ENCODE measurements around the gene S1PR5.

The S1PR5 gene

GRCh38 chr19:10560154-10560553, 42.9 kb upstream of the S1PR5 start:
- no peaks in the 10 kb centered on the region for H3K36me3 ChIP-seq (ENCODE audit: low read length)
- no peak overlapping the region for H3K4me3 ChIP-seq (ENCODE audit: insufficient read depth, low read length, poor library complexity, severe bottlenecking)

GRCh38 chr19:10557603-10558197, 40.5 kb upstream of the S1PR5 start:
- TF ChIP-seq EZH2phosphoT487 (conservative IDR thresholded peaks at IDR 0.05; ENCODE audit: low read length) (no peak), CTCF (IDR thresholded peaks at IDR 0.05; ENCODE audit: insufficient read depth, low read length, poor library complexity, severe bottlenecking) (no peak)
- Histone ChIP-seq H3K4me2 (ENCODE audit: low read depth, low read length, poor library complexity, severe bottlenecking) (no peak overlapping the region), H3K27me3 (ENCODE audit: low read length) (no peaks in the 10 kb centered on the region), H3K27ac (ENCODE audit: low read depth, low read length) (no peak overlapping the region), H3F3A (ENCODE audit: insufficient read depth) (peaks cover 33% of the 10 kb centered on the region), H3K79me2 (ENCODE audit: insufficient read depth, low read length) (no peaks in the 10 kb centered on the region), H3K36me3 (ENCODE audit: low read length) (peaks cover 2% of the 10 kb centered on the region; the same call in 1 of the 2 replicates), H3K4me3 (ENCODE audit: insufficient read depth, low read length, poor library complexity, severe bottlenecking) (no peak overlapping the region), H4K20me1 (ENCODE audit: low read depth, low read length) (no peaks in the 10 kb centered on the region; the same call in 1 of the 2 replicates), H2AFZ (ENCODE audit: low read depth, low read length, severe bottlenecking) (no peak overlapping the region), H3K9me3 (ENCODE audit: insufficient read depth, low read length) (no peaks in the 10 kb centered on the region), H3K9me2 (replicated peaks; ENCODE audit: insufficient read depth, low read length) (no peaks in the 10 kb centered on the region), H3K9ac (ENCODE audit: low read length) (no peak overlapping the region)

More at GRCh38 chr19:10560154-10560553, 42.9 kb upstream of the S1PR5 start:
- Histone ChIP-seq H3K9me2 (replicated peaks; ENCODE audit: insufficient read depth, low read length) (no peaks in the 10 kb centered on the region), H3K27me3 (ENCODE audit: low read length) (no peaks in the 10 kb centered on the region), H3K9ac (ENCODE audit: low read length) (no peak overlapping the region), H4K20me1 (ENCODE audit: low read depth, low read length) (no peaks in the 10 kb centered on the region), H3K4me2 (ENCODE audit: low read depth, low read length, poor library complexity, severe bottlenecking) (no peak overlapping the region), H3K9me3 (ENCODE audit: insufficient read depth, low read length) (no peaks in the 10 kb centered on the region), H2AFZ (ENCODE audit: low read depth, low read length, severe bottlenecking) (no peak overlapping the region), H3K79me2 (ENCODE audit: insufficient read depth, low read length) (peaks cover 10% of the 10 kb centered on the region), H3K27ac (ENCODE audit: low read depth, low read length) (no peak overlapping the region), H3F3A (ENCODE audit: insufficient read depth) (peaks cover 9% of the 10 kb centered on the region; the same call in 1 of the 2 replicates)
- TF ChIP-seq EZH2phosphoT487 (conservative IDR thresholded peaks at IDR 0.05; ENCODE audit: low read length) (no peak), CTCF (IDR thresholded peaks at IDR 0.05; ENCODE audit: insufficient read depth, low read length, poor library complexity, severe bottlenecking) (no peak)

- Histone ChIP-seq H3K9ac (ENCODE audit: low read length) (no peak overlapping the region), H3F3A (ENCODE audit: insufficient read depth) (peaks cover 36% of the 10 kb centered on the region), H3K27me3 (ENCODE audit: low read length) (no peaks in the 10 kb centered on the region), H3K4me3 (ENCODE audit: insufficient read depth, low read length, poor library complexity, severe bottlenecking) (no peak overlapping the region), H3K27ac (ENCODE audit: low read depth, low read length) (no peak overlapping the region), H3K36me3 (ENCODE audit: low read length) (peaks cover 3% of the 10 kb centered on the region; the same call in 1 of the 2 replicates), H3K9me2 (replicated peaks; ENCODE audit: insufficient read depth, low read length) (no peaks in the 10 kb centered on the region), H2AFZ (ENCODE audit: low read depth, low read length, severe bottlenecking) (no peak overlapping the region), H3K79me2 (ENCODE audit: insufficient read depth, low read length) (no peaks in the 10 kb centered on the region), H3K4me2 (ENCODE audit: low read depth, low read length, poor library complexity, severe bottlenecking) (no peak overlapping the region), H3K9me3 (ENCODE audit: insufficient read depth, low read length) (no peaks in the 10 kb centered on the region), H4K20me1 (ENCODE audit: low read depth, low read length) (no peaks in the 10 kb centered on the region; the same call in 1 of the 2 replicates)
- no peak for TF ChIP-seq CTCF (IDR thresholded peaks at IDR 0.05; ENCODE audit: insufficient read depth, low read length, poor library complexity, severe bottlenecking)
- TF ChIP-seq EZH2phosphoT487 (conservative IDR thresholded peaks at IDR 0.05; ENCODE audit: low read length) = no peak
Measured at GRCh38 chr19:10555610-10555973, 38.3 kb upstream of the S1PR5 start.

All from SU-DHL-6 (cell line).